SK-N-SH treated with all-trans-retinoic acid at 6 μM for 48 hours (cell line): ENCODE results near the gene FMNL1.

Source experiments
- CSDC2 ChIP-seq: fragments of 250-450 bp; sonication (Bioruptor Pico); IDR thresholded peaks from 2 replicates; pipeline ENCODE4 v1.5.0; 2020; ENCODE audit warnings: mild to moderate bottlenecking, moderate library complexity
- CSRNP3 ChIP-seq: fragments of 250-450 bp; sonication (Bioruptor Pico); IDR thresholded peaks from 2 replicates; pipeline ENCODE4 v1.5.1; 2021; ENCODE audit warnings: mild to moderate bottlenecking, moderate library complexity
- ISL1 ChIP-seq: fragments of 250-450 bp; sonication (Bioruptor Pico); IDR thresholded peaks from 2 replicates; pipeline ENCODE4 v2.1.2; 2022; ENCODE audit warnings: mild to moderate bottlenecking, moderate library complexity
- PATZ1 ChIP-seq: fragments of 250-450 bp; sonication (Bioruptor Pico); IDR thresholded peaks from 2 replicates; pipeline ENCODE4 v1.8.0; 2020; ENCODE audit warnings: mild to moderate bottlenecking, moderate library complexity, borderline replicate concordance
- POU6F1 ChIP-seq: fragments of 250-450 bp; sonication (Bioruptor Pico); IDR thresholded peaks from 2 replicates; pipeline ENCODE4 v1.8.0; 2021; ENCODE audit warnings: low read depth, mild to moderate bottlenecking, moderate library complexity, borderline replicate concordance
- RARB ChIP-seq: fragments of 250-450 bp; sonication (Bioruptor Pico); IDR thresholded peaks from 2 replicates; pipeline ENCODE4 v1.8.0; 2021; ENCODE audit warnings: mild to moderate bottlenecking, moderate library complexity
- ZFP3 ChIP-seq: fragments of 250-450 bp; sonication (Bioruptor Pico); IDR thresholded peaks from 2 replicates; pipeline ENCODE4 v1.5.0; 2020; ENCODE audit warnings: mild to moderate bottlenecking, moderate library complexity
- ZFP30 ChIP-seq: fragments of 450-650 bp; formaldehyde crosslinking; IDR thresholded peaks from 2 replicates; pipeline ENCODE4 v1.5.0; 2022; ENCODE audit warnings: mild to moderate bottlenecking, moderate library complexity

- TF ChIP-seq PATZ1 (CRISPR knock-in tag), result no peak
- no peak for TF ChIP-seq POU6F1 (CRISPR knock-in tag)
- TF ChIP-seq CSRNP3 (CRISPR knock-in tag), result no peak
- TF ChIP-seq ISL1 (CRISPR knock-in tag), result no peak
- no peak for TF ChIP-seq RARB (CRISPR knock-in tag)
- no peak for TF ChIP-seq CSDC2 (CRISPR knock-in tag)
- no peak for TF ChIP-seq ZFP30 (CRISPR knock-in tag)
- TF ChIP-seq ZFP3 (CRISPR knock-in tag), result no peak
These were observed 24.7 kb downstream of the FMNL1 start for GRCh38 chr17:45246338-45246737.
